ENCODE measurements around the gene MAP4K3.

DNA sequence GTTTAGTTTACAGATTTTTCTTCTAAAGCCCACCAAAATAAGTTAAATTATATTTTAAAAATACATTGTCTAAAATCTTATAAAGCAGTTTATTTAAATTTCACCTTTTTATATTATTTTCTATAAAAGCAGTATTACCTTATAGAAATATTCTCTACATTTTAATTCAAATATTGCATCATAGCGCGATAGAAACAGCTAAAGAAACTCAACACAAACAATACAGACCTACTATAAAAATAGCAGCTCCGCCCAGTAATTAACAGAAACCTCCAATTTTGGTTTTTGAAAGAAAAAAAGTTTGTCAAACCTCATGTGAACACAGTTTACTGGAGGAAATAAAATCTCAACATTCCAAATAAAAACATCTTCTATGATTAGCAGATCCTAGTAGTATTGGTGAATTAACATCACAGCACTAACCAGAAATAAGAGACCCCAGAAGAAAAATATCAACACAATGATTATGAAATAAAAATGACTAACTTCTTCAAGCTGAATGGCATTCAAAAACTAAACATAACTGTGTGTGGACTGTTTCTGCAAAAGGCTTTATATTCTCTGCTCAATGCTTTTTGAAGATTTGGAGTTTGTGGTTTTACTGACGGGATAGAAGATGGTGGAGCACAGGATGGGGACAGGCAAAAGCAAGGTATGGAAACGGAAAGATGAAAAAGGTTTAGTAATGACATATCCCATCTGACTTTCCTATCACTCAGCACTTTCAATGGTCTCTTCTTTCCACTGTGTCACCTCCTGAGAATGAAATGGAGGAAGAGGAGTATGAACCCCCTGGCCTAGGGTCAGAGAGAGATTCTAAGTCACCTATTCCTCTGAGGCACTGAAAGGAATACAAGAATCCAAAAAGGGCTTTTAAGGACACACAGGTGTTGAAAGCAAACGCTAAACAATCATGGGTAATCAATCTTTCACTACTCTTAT, 17.5 kb downstream of the MAP4K3 start:
- TF ChIP-seq, protein P1, sequence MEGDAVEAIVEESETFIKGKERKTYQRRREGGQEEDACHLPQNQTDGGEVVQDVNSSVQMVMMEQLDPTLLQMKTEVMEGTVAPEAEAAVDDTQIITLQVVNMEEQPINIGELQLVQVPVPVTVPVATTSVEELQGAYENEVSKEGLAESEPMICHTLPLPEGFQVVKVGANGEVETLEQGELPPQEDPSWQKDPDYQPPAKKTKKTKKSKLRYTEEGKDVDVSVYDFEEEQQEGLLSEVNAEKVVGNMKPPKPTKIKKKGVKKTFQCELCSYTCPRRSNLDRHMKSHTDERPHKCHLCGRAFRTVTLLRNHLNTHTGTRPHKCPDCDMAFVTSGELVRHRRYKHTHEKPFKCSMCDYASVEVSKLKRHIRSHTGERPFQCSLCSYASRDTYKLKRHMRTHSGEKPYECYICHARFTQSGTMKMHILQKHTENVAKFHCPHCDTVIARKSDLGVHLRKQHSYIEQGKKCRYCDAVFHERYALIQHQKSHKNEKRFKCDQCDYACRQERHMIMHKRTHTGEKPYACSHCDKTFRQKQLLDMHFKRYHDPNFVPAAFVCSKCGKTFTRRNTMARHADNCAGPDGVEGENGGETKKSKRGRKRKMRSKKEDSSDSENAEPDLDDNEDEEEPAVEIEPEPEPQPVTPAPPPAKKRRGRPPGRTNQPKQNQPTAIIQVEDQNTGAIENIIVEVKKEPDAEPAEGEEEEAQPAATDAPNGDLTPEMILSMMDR (IDR thresholded peaks at IDR 0.05) = no peak
- TF ChIP-seq POLR2A (IDR thresholded peaks at IDR 0.05) = no peak
